ENCODE measurements around the gene ARHGAP10. TPM values are rescaled to one million over a fixed set of nuclear protein-coding genes. Genes with fewer than 3 reads are reported as not detected.

Gene ARHGAP10
- total RNA-seq, 4 donors from 2014 or later: 186 to 296 (median 192) TPM

GRCh38 chr4:147773261-147774184 lies 41.6 kb downstream of the ARHGAP10 start:
- peak overlapping the region; percentile 50 to 63 (median 62) for H3K27ac ChIP-seq (replicated peaks in 1 of 4)
- no peak for DNase-seq (ENCODE audit: extremely low spot score)
- H3K36me3 ChIP-seq: no peaks in the 10 kb centered on the region
- H3K4me3 ChIP-seq: no peak overlapping the region
- WGBS: 28% methylated on average over 3 of the region's 3 CpGs
- no peaks in the 10 kb centered on the region for H3K27me3 ChIP-seq
- TF ChIP-seq EP300 (IDR thresholded peaks at IDR 0.05): no peak
- TF ChIP-seq POLR2AphosphoS5 (IDR thresholded peaks at IDR 0.05): no peak
- TF ChIP-seq CTCF (IDR thresholded peaks at IDR 0.05): no peak
- TF ChIP-seq POLR2A (IDR thresholded peaks at IDR 0.05; ENCODE audit: low read depth): no peak
- intact Hi-C loops (cut with DNase I): no loop called here
- H3K4me1 ChIP-seq: peaks cover 64 to 99% (median 98%) of the 10 kb centered on the region in 4 donors
- no peaks in the 10 kb centered on the region for H3K9me3 ChIP-seq

GRCh38 chr4:147776716-147777115 lies 44.8 kb downstream of the ARHGAP10 start:
- Histone ChIP-seq H3K27me3 (no peaks in the 10 kb centered on the region), H3K4me3 (no peak overlapping the region), H3K27ac (replicated peaks in 1 of 4) (no peak overlapping the region), H3K4me1 (peaks cover 56 to 98% (median 93%) of the 10 kb centered on the region in 4 donors), H3K36me3 (no peaks in the 10 kb centered on the region), H3K9me3 (no peaks in the 10 kb centered on the region)
- DNase-seq (ENCODE audit: extremely low spot score): no peak
- intact Hi-C loops (cut with DNase I): no loop called here
- TF ChIP-seq CTCF (IDR thresholded peaks at IDR 0.05) (no peak), EP300 (IDR thresholded peaks at IDR 0.05) (no peak), POLR2AphosphoS5 (IDR thresholded peaks at IDR 0.05) (no peak), POLR2A (IDR thresholded peaks at IDR 0.05; ENCODE audit: low read depth) (no peak)
- 85% methylated on average over 10 of the region's 10 CpGs for WGBS

DNA sequence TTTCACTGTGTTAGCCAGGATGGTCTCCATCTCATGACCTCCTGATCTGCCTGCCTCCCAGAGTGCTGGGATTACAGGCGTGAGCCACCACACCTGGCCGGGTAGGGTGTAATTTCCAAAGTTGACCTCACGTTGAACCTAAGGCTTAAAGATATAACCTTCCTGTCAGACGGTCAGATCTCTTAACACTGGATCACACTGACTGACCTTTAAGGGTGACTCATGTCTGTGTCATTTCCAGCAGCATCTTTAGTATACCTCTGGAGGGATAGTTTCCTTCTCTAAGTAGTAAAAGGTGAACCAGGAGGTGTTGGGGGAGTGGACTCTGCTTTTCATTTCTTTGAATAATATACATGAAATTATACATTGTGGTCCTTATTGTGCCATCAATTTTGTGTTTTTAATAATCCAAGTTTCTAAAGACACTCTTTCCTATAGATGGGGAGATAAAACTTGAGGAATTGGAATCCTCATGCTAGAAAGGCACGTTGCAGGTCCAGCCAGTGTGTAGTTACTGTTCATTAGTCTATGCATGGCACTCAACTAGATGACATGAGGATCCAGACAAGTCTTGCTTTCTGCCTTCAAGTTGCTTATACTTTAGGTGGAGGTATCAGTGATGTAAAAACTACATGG lies 45.7 kb downstream of the ARHGAP10 start:
- no peak for TF ChIP-seq POLR2AphosphoS5 (IDR thresholded peaks at IDR 0.05)
- TF ChIP-seq POLR2A (IDR thresholded peaks at IDR 0.05; ENCODE audit: low read depth): no peak
- no peak for TF ChIP-seq CTCF (IDR thresholded peaks at IDR 0.05)
- no peak for TF ChIP-seq EP300 (IDR thresholded peaks at IDR 0.05)
- Histone ChIP-seq H3K9me3 (no peaks in the 10 kb centered on the region), H3K27me3 (no peaks in the 10 kb centered on the region), H3K4me1 (peaks cover 52 to 98% (median 93%) of the 10 kb centered on the region in 4 donors), H3K4me3 (no peak overlapping the region), H3K36me3 (no peaks in the 10 kb centered on the region), H3K27ac (replicated peaks in 1 of 4) (no peak overlapping the region)
- intact Hi-C loops (cut with DNase I): no loop called here
- WGBS: 70% methylated on average over 5 of the region's 5 CpGs
- no peak for DNase-seq (ENCODE audit: extremely low spot score)

GRCh38 chr4:147778942-147779341 lies 47.1 kb downstream of the ARHGAP10 start:
- DNase-seq (ENCODE audit: extremely low spot score): no peak
- intact Hi-C loops (cut with DNase I): no loop called here
- H3K4me1 ChIP-seq: peaks cover 39 to 86% (median 80%) of the 10 kb centered on the region in 4 donors
- H3K9me3 ChIP-seq: no peaks in the 10 kb centered on the region
- H3K27ac ChIP-seq (replicated peaks in 1 of 4): no peak overlapping the region
- TF ChIP-seq POLR2AphosphoS5 (IDR thresholded peaks at IDR 0.05) (no peak), EP300 (IDR thresholded peaks at IDR 0.05) (no peak), CTCF (IDR thresholded peaks at IDR 0.05) (no peak)
- 94% methylated on average over 7 of the region's 7 CpGs for WGBS
- H3K4me3 ChIP-seq: no peak overlapping the region
- no peaks in the 10 kb centered on the region for H3K36me3 ChIP-seq
- H3K27me3 ChIP-seq: no peaks in the 10 kb centered on the region

Measured in esophagus muscularis mucosa (tissue), 4 donors.